Measurements from ENCODE around the gene CPB1. TPM values are rescaled to one million over a fixed set of nuclear protein-coding genes. Genes with fewer than 3 reads are reported as not detected.

CPB1 gene
- total and polyA plus RNA-seq, 8 donors: 0.39 to 0.93 (median 0.48) TPM; not detected in 2

- Histone ChIP-seq H3K4me3 (no peak overlapping the region), H3K36me3 (no peaks in the 10 kb centered on the region), H3K9me3 (no peaks in the 10 kb centered on the region), H3K27me3 (no peaks in the 10 kb centered on the region), H3K27ac (no peak overlapping the region), H3K4me1 (no peaks in the 10 kb centered on the region)
- intact Hi-C loops (cut with DNase I): no loop called here
- no peak for ATAC-seq
- no peak for DNase-seq
- TF ChIP-seq, protein P1, sequence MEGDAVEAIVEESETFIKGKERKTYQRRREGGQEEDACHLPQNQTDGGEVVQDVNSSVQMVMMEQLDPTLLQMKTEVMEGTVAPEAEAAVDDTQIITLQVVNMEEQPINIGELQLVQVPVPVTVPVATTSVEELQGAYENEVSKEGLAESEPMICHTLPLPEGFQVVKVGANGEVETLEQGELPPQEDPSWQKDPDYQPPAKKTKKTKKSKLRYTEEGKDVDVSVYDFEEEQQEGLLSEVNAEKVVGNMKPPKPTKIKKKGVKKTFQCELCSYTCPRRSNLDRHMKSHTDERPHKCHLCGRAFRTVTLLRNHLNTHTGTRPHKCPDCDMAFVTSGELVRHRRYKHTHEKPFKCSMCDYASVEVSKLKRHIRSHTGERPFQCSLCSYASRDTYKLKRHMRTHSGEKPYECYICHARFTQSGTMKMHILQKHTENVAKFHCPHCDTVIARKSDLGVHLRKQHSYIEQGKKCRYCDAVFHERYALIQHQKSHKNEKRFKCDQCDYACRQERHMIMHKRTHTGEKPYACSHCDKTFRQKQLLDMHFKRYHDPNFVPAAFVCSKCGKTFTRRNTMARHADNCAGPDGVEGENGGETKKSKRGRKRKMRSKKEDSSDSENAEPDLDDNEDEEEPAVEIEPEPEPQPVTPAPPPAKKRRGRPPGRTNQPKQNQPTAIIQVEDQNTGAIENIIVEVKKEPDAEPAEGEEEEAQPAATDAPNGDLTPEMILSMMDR (IDR thresholded peaks at IDR 0.05): no peak
These were observed 51.6 kb downstream of the CPB1 start for GRCh38 chr3:148879256-148879655.

DNA sequence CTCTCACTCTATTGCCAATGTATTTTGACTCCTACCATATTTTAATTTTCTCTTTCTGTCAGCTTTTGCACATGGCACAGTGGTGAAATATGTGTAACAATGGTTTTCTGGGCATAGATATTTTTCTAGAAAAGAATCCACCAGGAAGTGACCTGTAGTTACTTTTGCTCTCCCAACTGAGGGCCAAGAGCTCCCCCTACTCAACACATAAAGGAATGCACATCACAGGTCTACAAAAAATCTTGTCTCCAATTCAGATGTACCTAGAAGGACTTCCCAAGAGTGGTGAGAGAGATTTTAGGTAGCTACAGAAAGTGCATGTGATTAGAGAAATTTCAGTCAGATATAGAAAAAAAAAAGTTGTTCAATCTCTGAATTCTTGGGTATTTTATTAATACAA is 53.1 kb downstream of the CPB1 start:
- Histone ChIP-seq H3K9me3 (no peaks in the 10 kb centered on the region), H3K4me3 (no peak overlapping the region), H3K27me3 (no peaks in the 10 kb centered on the region), H3K36me3 (no peaks in the 10 kb centered on the region), H3K4me1 (no peaks in the 10 kb centered on the region), H3K27ac (no peak overlapping the region)
- no peak for ATAC-seq
- TF ChIP-seq, protein P1 (IDR thresholded peaks at IDR 0.05): no peak
- intact Hi-C loops (cut with DNase I): no loop called here
- no peak for DNase-seq

DNA sequence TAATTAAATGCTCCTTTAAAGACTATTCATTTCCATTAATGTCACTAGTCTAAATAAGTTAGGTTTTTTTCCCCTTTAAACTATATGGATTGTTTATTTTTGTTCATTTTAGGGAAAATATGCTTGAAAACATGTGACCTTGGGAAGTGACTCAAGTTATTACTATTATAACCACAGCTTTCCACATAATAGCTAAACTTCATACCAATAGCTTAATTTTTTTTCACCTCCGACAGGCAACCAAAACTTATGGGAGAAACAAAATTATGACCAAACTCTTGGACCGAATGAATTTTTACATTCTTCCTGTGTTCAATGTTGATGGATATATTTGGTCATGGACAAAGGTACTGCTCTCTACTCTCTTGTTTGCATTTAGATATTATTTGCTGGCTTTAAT is 53.7 kb downstream of the CPB1 start:
- ATAC-seq (no peak), DNase-seq (no peak)
- TF ChIP-seq, protein P1 (IDR thresholded peaks at IDR 0.05): no peak
- intact Hi-C loops (cut with DNase I): no loop called here
- no peaks in the 10 kb centered on the region for H3K4me1 ChIP-seq
- no peak overlapping the region for H3K27ac ChIP-seq
- no peaks in the 10 kb centered on the region for H3K27me3 ChIP-seq
- H3K36me3 ChIP-seq: no peaks in the 10 kb centered on the region
- no peak overlapping the region for H3K4me3 ChIP-seq
- no peaks in the 10 kb centered on the region for H3K9me3 ChIP-seq

GRCh38 chr3:148882288-148882687 is 54.7 kb downstream of the CPB1 start:
- H3K4me3 ChIP-seq: no peak overlapping the region
- no peaks in the 10 kb centered on the region for H3K36me3 ChIP-seq
- no peaks in the 10 kb centered on the region for H3K4me1 ChIP-seq
- H3K9me3 ChIP-seq: no peaks in the 10 kb centered on the region
- no peak overlapping the region for H3K27ac ChIP-seq
- TF ChIP-seq, protein P1 (IDR thresholded peaks at IDR 0.05): no peak
- no peak for DNase-seq
- intact Hi-C loops (cut with DNase I): no loop called here
- ATAC-seq: no peak
- H3K27me3 ChIP-seq: no peaks in the 10 kb centered on the region

- H3K4me3 ChIP-seq: no peak overlapping the region
- intact Hi-C loops (cut with DNase I): no loop called here
- H3K4me1 ChIP-seq: no peaks in the 10 kb centered on the region
- H3K36me3 ChIP-seq: no peaks in the 10 kb centered on the region
- no peak overlapping the region for H3K27ac ChIP-seq
- DNase-seq (no peak), ATAC-seq (no peak)
- TF ChIP-seq, protein P1 (IDR thresholded peaks at IDR 0.05): no peak
- H3K9me3 ChIP-seq: no peaks in the 10 kb centered on the region
- no peaks in the 10 kb centered on the region for H3K27me3 ChIP-seq
These were observed 55.6 kb downstream of the CPB1 start for GRCh38 chr3:148883163-148883562.
